GM04503 (cell line): ENCODE data around the gene REV3L.
"Not testable (repeated sequence)": the region's sequence is repeated elsewhere in the genome, so short reads cannot be mapped to it uniquely, and the experiment has no call there.

Source experiments
- DNase-seq: peaks from one replicate; pipeline ENCODE4 v3.0.0-alpha.2; 2012; ENCODE audit warnings: low read depth

Gene REV3L

DNA sequence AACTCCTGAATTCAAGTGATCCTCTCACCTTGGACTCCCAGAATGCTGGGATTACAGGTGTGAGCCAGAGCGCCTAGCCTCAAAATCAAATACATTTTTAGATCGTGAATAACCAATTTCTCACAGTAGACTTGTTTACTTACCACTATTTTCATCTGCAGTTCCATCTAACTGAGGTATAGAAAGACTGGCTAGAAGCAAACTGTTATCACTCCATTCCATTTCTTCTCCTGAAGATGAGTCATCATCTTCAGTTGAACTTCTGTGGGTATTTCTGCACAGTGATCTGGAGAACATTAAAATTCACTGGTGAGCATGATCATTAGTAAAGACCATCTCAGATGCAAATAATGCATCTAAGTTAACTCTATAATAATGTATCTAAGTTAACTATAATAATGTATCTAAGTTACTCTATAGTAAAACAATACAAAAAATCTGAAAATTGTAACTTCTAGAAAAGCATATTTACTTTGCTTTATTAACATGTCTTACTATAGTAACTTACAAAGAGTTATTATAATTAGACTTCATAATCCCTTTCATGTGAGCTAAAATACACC is 105.4 kb downstream of the REV3L start:
- DNase-seq: no peak

DNA sequence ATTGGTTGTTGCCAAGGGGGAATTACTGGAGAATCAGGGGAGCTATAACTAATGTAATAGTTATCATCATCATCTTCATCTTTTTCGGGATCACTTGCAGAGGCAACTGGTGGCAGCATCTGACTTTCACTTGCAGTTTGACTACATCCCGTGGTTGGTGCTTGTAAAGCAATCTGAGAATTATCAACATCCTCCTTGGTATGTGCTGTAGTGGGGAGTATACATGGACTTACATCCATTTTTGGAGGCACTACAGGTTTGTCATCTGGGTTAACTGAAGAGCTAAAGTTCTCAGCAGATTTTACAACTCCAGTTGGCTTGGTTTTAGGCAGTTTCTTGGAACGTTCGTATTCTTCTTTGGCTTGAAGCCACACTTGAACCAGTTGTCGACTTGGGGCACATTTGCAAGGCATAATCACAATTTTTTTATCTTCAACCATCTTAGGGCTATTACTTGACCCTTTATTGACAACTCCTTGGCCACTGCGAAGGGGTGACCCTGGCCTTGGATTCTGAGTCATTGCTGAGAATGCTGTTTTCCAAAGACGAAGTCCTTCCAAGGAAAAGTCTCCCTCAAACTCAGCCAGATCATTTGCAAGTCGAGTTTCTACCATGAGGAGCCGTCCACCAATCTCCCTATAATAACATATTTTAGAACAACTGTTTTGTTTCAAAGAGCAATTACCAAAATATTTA is 115.5 kb downstream of the REV3L start:
- no peak for DNase-seq

DNA sequence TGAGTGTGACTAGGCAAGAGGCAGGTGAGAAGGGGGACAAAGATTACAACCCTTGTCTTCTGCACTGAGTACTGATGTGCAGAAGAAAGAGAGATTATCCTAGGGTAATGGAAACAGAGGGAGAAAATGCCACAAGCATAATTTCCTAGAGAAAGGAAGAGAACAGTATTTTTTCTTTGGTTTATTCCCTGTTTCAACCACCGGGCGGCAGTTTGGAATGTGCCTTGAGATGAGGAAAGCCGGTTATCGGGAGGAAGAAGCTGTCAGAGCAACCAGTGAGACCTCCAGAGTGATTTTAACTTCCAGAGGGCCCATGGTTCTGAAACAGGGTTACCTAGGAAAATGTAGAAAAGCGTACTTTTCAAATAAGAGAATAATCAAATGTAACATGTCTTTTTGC is 121.4 kb downstream of the REV3L start:
- no peak for DNase-seq

DNA sequence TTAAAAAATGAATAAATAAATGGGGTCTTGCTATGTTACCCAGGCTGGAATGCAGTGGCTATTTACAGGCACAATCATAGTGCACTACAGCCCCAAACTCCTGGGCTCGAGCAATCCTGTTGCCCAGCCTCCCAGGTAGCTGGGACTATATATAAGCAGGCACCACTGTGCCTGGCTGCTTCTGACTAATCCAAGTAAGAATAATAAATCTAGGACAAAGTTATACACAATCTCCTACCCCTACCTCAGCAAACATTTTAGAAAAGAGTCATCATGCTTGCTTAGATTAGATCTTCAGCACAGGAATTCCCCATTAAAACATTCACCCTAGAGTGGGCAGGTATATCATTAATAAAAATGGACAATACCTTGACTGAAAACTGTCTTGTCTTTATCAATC is 124.6 kb downstream of the REV3L start:
- no peak for DNase-seq

DNA sequence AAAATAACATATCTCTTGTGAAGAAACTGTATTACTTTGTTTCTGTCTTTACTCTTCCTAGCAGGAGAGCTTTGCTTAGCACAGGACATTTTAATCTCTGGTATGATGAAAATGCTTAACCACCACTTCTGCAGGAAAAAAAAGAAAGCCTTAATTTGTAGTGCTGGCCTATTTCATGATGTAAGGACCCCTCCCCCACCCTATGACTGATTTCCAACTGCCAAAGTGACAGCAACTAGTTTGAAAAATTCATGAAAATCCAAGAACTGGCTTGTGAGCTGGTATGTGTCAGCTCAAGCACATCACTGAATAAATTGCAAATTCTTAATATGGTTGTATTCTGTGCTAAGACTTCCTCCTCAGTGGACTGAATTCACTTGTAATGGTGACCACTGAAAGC is 125.3 kb downstream of the REV3L start:
- DNase-seq: no peak

DNA sequence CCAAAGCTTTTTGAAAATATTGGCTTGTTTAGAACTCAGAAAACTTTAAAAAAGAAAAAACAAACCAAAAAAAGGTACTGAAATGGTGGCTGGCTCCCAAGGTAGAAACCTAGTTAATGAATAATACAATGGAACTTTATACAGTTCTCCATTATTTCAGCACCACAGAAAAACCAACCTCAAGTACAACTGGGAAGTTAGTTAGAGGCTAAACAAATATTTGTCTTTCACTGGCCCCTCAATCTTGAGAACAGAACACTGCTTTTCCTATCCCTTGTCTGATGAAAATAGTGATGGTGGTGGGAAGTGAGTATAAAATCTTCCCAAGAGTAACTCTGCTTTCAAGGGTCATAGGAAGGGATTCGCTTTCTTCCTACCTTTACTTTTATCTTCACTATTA is 126.5 kb downstream of the REV3L start:
- DNase-seq: no peak

DNA sequence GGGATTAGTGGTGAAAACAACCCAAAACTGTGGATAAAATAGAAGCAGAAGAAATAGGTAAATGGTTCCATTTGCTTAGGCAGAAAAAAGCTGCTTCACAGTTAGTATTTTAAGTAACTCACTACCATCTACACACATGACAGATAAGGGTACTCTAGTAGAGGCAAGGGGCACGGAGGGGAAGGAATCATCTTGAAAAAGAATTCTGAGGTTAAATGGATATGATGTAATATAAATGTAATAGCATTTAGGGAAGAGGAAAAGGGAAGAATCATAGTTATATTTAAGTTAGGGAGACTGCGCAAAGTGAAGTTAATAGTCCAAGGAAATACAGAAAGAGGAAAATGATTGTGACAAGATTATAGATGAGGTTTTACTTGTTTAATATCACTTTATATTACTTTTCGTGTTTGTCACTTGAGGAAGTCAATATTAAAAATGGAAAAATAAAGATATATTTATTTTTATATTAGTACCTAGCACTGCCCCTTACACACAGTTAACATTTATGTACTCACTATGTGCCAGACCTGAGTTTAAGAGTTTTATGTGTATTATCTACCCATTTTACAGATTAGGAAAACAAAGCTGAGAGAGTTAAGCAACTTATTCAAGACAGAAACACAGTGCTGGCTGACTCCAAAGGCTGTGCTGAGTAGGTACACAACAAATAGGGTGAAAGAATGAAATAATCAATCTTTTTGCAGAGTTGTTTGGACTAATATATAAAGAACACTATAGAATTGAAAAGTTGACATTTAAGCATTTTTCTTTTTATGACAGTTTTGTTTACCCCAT is 128.1 kb downstream of the REV3L start:
- DNase-seq: no peak

DNA sequence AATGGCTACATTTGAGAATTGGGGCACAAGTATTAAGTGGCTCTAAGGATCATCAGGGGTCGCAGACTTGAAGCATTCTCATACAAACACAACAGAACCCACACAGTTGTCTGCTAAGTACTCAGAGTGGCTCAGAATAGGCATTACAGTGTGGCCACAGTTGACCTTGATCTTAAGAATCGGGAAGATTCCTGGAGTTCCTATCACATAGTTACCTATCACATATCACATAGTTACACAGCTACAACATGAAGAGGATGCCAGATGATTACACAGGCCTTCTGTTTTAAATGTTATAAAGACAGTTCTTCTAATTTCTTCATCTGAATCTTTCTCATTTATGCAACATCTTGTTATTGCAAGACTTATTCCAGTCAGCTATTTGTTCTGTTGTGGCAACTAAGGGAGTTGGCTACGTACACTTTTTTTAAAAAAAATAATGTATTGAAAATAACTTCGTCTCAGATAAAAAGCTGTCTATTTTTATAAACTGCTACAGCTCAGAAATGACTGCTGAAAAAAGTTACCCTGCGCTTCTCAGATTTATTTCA is 129.0 kb downstream of the REV3L start:
- no peak for DNase-seq

DNA sequence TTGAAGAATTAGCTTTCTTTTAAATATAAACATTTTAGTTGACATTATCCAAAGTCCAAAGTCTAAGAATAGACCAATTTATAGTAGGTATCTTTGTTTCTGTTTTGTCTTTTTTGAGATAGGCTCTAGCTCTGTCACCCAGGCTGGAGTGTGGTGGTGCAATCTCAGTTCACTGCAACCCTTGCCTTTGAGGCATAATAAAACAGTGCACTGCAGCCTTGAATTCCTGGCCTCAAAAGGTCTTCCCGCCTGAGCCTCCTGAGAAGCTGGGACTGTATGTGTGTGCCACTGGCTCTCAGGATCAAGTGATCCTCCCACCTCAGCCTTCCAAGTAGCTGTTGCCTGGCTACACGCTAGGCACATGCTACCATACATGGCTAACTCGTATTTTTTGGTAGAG is 135.4 kb downstream of the REV3L start:
- DNase-seq: no peak

DNA sequence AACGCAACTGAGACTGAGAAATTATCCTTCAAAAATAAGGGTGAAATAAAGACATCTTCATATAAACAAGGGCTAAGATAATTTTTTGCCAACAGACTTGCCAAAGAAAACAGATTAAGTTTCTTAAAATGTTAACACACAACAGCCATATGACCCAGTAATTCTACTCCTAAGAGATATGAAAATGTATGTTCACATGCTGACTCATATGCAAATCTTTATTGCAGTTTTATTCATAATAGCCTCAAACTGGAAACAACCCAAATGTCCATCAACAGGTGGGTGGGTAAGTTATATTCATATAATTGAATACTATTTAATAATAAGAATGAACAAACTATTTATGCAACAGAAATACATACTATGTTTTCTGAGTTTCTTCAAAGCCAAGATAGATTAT is 140.1 kb downstream of the REV3L start:
- DNase-seq: no peak

DNA sequence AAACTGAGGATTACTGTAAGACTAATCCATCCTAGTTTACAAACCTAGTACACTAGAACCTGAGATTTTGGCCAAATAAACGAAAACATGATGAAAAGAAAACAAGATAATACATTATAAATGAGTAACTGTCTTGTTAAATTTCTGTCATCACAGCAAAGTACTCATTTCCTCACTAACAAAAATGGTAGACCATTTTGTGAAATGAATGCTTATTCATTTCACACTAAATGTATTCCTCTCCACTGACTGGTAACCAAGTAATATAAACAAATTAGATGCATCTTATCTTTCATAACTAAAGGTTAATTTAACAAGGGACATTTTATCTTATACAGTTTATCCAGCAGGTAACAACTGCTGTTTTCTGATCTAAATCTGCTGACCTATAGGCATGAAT is 143.7 kb downstream of the REV3L start:
- DNase-seq: no peak

DNA sequence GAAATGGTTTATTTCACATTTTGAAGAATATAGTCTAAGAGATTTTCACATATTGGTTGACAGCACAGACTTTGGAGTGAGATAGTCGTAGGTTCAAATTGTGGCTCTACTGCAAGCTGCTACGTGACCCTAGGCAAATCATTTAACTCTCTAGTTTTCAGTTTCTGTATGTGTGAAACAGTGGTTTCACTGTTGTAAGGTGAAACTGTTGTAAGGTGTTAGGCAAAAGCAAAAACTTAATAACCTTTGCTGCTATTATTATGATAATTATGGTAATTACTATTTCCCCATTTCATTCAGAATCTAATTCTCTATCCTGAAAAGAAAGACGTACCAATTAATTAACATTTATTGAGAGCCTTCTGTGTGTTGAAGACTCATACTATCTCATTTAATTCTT is 144.2 kb downstream of the REV3L start:
- DNase-seq: no peak

DNA sequence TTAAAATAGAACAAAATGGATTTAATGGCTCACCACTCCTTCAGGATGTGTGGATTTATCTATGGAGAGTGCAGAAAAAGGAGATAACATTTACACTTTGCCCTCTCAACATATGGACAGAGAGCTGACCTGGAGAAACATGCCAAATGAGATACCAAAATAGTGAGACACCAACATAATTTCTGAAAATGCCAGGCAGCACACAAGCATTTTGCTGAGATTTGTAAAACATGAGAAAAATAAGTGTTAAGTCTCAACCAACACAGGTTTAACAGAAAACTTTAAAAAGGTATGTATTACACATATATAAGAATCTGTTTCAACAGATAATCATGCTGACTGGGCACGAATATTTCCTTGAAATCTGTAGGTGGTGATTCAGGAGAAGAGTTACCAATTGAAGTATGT is 145.2 kb downstream of the REV3L start:
- DNase-seq: no peak

DNA sequence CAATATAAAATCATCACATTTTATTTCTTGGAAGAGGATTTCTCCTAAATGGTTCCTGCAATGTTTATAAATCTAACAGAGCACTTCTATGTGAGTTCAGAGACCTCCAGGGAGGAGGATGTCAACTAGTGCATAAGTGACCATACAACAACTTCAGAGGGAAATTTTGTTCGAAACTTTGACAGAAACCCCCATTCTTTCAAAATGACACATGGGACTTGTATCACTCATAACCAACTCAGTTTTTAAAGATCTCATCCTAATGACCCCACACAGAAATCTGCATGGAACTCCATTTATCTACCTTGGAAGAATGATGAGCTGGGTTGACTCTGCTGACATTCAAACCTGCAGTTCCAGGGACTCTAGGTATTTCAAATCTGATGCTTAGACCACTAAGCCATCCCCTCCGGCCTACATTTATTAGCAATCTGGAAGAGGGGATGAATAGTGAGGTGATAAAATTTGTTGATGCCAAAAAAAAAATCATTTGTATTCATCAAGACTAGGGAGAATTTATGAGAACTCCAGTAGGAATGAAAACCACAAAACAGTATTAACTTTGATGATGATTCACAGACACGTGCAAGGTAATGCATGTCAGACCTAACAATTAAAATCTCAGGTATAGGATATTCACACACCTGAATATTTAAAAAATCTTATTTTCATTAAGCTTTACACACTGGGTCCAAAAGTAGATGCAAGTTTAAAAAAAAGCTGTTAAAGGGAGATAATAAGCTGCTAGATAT is 153.0 kb downstream of the REV3L start:
- DNase-seq: no peak

DNA sequence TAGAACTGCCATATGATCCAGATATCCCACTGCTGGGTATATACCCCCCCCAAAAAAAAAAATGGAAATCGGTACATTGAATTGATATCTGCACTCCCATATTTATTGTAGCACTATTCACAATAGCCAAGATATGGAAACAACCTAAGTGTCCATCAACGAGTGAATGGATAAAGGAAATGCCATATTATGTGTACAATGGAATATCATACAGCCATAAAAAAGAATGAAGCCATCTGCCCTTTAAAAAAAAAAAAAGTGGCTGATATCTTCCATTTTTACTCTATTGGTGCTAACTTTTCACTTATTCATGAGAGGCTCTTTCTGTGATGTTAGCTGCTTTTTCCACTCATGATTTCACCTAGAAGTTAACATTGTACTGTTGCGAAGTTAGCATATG is 156.5 kb downstream of the REV3L start:
- DNase-seq: no peak

DNA sequence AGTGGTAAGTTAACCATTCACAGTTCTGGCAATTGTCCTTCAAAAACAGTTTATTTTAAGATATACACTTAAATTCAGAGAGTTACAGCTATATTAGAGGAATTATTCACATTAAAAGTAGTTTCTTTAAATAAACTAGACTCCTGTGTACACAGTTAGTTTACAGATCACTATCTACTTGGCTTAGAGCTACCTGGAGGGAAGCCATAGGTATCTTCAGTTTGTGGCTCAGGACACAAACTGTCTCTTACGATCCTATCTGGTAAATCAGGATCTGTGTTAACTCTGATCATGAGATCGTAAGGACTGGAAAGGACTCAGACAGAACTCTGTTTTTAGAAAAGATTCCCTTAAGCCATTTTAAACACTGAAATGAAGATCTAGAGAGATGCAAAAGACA is 160.9 kb downstream of the REV3L start:
- DNase-seq: no peak

DNA sequence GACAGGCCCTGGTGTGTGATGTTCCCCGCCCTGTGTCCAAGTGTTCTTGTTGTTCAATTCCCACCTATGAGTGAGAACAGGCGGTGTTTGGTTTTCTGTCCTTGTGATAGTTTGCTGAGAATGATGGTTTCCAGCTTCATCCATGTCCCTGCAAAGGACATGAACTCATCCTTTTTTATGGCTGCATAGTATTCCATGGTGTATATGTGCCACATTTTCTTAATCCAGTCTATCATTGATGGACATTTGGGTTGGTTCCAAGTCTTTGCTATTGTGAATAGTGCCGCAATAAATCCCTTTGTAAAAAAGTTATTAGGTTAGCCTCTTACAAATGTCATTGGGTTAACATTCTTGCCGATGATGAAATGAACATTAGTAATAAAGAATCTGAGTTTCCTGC is 175.1 kb downstream of the REV3L start:
- DNase-seq: not testable (repeated sequence)

DNA sequence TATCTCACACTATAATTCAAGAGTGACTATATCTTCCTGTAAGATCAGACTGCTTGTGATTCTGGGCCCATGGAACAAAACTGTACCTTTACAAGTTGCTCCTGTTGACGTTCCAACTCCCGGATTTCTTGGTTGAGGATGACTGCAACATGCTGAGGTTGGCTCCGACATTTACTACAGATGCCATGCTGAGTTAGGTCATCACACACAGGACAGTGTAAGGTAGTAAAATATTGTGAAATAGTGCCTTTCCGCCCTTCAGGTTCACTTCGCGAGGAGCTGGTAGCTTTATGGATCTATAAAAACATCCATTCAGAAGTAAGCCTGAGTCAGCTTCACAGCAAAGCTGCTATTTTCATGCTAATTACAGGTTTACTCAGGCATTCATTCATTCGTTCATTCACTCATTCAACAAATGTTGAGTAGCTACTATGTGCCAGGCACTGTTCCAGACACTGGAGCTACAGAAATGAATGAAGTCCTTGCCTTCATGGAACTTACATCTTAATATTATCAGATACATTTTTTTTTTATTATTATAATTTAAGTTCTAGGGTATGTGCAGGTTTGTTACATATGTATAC is 175.7 kb downstream of the REV3L start:
- DNase-seq: no peak

DNA sequence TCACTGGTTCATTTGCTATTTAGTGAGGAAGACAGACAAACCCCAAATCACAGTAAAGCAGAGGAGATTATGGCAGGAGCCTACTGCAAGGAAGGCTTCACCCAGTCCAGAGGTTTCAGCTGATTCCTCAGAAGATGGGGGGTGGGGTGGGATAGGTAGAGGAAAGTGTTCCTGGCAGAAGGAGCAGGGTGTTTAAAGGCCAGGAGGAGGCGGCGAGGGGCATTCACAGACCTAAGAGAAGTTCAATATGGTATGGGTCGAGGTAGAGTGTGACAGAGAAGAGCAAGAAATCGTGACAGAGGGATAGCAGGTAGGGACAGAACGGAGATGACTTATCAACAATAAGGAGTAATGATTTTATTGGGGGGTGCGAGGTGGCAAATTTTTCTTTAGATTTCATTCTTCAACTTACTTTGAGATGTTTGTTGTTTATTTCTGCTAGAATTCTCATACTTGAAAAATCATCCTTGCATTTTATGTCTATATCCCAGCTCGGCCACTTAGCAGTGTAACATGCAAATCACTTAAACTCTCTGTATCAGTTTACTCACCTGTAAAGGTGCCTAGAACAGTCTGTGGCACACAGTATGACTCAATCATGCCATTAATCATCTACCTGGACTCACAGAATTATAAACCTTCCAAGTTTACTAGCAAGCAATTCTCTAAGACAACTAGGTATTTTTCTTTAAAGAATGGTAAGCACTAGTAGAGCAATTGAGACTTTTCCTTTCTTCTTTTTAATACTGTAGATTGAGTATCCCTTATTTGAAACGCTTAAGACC is 176.7 kb downstream of the REV3L start:
- DNase-seq: no peak

DNA sequence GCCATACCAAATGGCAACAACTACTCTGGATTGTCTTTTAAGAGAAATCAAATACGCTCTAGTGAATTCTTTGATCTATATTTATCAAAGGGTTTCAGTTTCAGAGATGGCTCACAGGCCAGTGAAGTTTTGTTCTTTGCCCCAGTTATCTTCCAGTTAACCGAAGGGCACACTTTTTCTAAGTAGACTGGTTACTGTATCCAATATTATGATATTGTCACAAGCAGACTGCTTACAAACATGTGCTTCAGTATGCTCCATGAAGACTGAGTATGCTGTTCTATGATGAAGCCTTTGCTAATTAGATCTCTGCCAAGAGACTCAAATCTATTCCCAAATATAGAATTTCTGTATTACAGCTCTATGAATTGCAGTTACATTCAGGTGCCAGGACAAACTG is 181.1 kb downstream of the REV3L start:
- DNase-seq: no peak
